ENCODE results near the gene NXF1. TPM values are rescaled to one million over a fixed set of nuclear protein-coding genes. Genes with fewer than 3 reads are reported as not detected.
A peak's percentile ranks its signal among the peaks of the same experiment; 100 is the strongest.

Gene NXF1
- total and polyA plus RNA-seq, 2 of the 13 experiments (the other 11 are each of a cell fraction or from before 2014, with no cell fraction given): 30.4 to 30.9 TPM

GRCh38 chr11:62791501-62792201, 13.6 kb downstream of the NXF1 start, which contains the start of gene TMEM223 (continued):
- TF ChIP-seq ZNF841 (CRISPR knock-in tag; IDR thresholded peaks at IDR 0.05; ENCODE audit: borderline replicate concordance) (no peak), ZNF275 (CRISPR knock-in tag; IDR thresholded peaks at IDR 0.05; ENCODE audit: borderline replicate concordance) (no peak), ZNF256 (CRISPR knock-in tag; conservative IDR thresholded peaks at IDR 0.05) (no peak), U2AF1 (optimal IDR thresholded peaks at IDR 0.05; ENCODE audit: low read depth, low read length) (no peak), ZBTB39 (CRISPR knock-in tag; IDR thresholded peaks at IDR 0.05) (no peak; the same call in 1 of the 2 replicates), MED13 (CRISPR knock-in tag; IDR thresholded peaks at IDR 0.05) (no peak), TSC22D2 (CRISPR knock-in tag; IDR thresholded peaks at IDR 0.05; ENCODE audit: borderline replicate concordance) (0 out of 2 replicates have a peak, but pooled peaks have one; percentile 54), ZNF460 (CRISPR knock-in tag; IDR thresholded peaks at IDR 0.05; ENCODE audit: borderline replicate concordance) (no peak), ISL2 (CRISPR knock-in tag; IDR thresholded peaks at IDR 0.05) (0 out of 2 replicates have a peak, but pooled peaks have one; percentile 10), TRAFD1 (CRISPR knock-in tag; IDR thresholded peaks at IDR 0.05; ENCODE audit: borderline replicate concordance) (no peak), HNRNPLL (IDR thresholded peaks at IDR 0.05; ENCODE audit: low read depth, low read length, poor library complexity, severe bottlenecking) (no peak), ZNF891 (CRISPR knock-in tag; IDR thresholded peaks at IDR 0.05) (peak; percentile 68; the same call in 1 of the 2 replicates), ATF1 (CRISPR knock-in tag; IDR thresholded peaks at IDR 0.05) (no peak), PRPF4 (IDR thresholded peaks at IDR 0.05; ENCODE audit: low read depth, low read length, poor library complexity, severe bottlenecking) (no peak), ZC3H13 (CRISPR knock-in tag; IDR thresholded peaks at IDR 0.05) (peak; percentile 91), CHCHD3 (CRISPR knock-in tag; IDR thresholded peaks at IDR 0.05) (no peak), ZNF737 (CRISPR knock-in tag; IDR thresholded peaks at IDR 0.05; ENCODE audit: borderline replicate concordance) (0 out of 2 replicates have a peak, but pooled peaks have one; percentile 87), ZNF615 (CRISPR knock-in tag; IDR thresholded peaks at IDR 0.05; ENCODE audit: borderline replicate concordance) (no peak), DMAP1 (CRISPR knock-in tag; IDR thresholded peaks at IDR 0.05) (peak; percentile 74; the same call in 1 of the 2 replicates)
- TF ChIP-seq, protein P1, sequence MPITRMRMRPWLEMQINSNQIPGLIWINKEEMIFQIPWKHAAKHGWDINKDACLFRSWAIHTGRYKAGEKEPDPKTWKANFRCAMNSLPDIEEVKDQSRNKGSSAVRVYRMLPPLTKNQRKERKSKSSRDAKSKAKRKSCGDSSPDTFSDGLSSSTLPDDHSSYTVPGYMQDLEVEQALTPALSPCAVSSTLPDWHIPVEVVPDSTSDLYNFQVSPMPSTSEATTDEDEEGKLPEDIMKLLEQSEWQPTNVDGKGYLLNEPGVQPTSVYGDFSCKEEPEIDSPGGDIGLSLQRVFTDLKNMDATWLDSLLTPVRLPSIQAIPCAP (CRISPR knock-in tag; IDR thresholded peaks at IDR 0.05; ENCODE audit: low read depth): no peak
- TF ChIP-seq, protein P2, sequence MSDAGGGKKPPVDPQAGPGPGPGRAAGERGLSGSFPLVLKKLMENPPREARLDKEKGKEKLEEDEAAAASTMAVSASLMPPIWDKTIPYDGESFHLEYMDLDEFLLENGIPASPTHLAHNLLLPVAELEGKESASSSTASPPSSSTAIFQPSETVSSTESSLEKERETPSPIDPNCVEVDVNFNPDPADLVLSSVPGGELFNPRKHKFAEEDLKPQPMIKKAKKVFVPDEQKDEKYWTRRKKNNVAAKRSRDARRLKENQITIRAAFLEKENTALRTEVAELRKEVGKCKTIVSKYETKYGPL (CRISPR knock-in tag; IDR thresholded peaks at IDR 0.05): no peak
- TF ChIP-seq, protein P3, sequence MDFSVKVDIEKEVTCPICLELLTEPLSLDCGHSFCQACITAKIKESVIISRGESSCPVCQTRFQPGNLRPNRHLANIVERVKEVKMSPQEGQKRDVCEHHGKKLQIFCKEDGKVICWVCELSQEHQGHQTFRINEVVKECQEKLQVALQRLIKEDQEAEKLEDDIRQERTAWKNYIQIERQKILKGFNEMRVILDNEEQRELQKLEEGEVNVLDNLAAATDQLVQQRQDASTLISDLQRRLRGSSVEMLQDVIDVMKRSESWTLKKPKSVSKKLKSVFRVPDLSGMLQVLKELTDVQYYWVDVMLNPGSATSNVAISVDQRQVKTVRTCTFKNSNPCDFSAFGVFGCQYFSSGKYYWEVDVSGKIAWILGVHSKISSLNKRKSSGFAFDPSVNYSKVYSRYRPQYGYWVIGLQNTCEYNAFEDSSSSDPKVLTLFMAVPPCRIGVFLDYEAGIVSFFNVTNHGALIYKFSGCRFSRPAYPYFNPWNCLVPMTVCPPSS (IDR thresholded peaks at IDR 0.05): no peak
